Endothelial cell (in vitro differentiated cells): ENCODE results near the gene CTTNBP2NL. TPM values are rescaled to one million over a fixed set of nuclear protein-coding genes. Genes with fewer than 3 reads are reported as not detected.
"Not testable (repeated sequence)": the region's sequence is repeated elsewhere in the genome, so short reads cannot be mapped to it uniquely, and the experiment has no call there.

Experiments
- DNase-seq: peaks from one replicate; pipeline ENCODE4 v3.0.0; 2021; ENCODE audit warnings: low spot score
- H3K27ac Mint-ChIP-seq: one replicate; pipeline ENCODE4 v1.8.0; 2021; ENCODE audit warnings: mixed read lengths, inconsistent platforms; ENCODE audit not compliant: unreplicated experiment
- H3K27me3 Mint-ChIP-seq: one replicate; pipeline ENCODE4 v1.8.0; 2021; ENCODE audit warnings: mild to moderate bottlenecking, moderate library complexity, mixed read lengths, inconsistent platforms; ENCODE audit not compliant: unreplicated experiment
- H3K36me3 Mint-ChIP-seq: one replicate; pipeline ENCODE4 v1.8.0; 2021; ENCODE audit warnings: mild to moderate bottlenecking, low read depth, mixed read lengths, inconsistent platforms; ENCODE audit not compliant: unreplicated experiment
- H3K4me1 Mint-ChIP-seq: one replicate; pipeline ENCODE4 v1.8.0; 2021; ENCODE audit warnings: mild to moderate bottlenecking, mixed read lengths, inconsistent platforms; ENCODE audit not compliant: unreplicated experiment
- H3K4me3 Mint-ChIP-seq: one replicate; pipeline ENCODE4 v1.8.0; 2021; ENCODE audit warnings: mild to moderate bottlenecking, mixed read lengths, inconsistent platforms; ENCODE audit not compliant: unreplicated experiment
- H3K9me3 Mint-ChIP-seq: one replicate; pipeline ENCODE4 v1.8.0; 2021; ENCODE audit warnings: mixed read lengths, inconsistent platforms; ENCODE audit not compliant: unreplicated experiment
- total RNA-seq: library from RNA; stranded (reverse); fragmentation: NEBNext Ultra II Directional; extraction: Animal tissue kit (Norgen Biotek cat#: 25700); gene quantifications from one replicate; pipeline ENCODE4 v1.2.1, GENCODE V29; 2021; ENCODE audit not compliant: unreplicated experiment
- TF ChIP-seq, protein P1 (sequence below): fragments of 200-600 bp; sonication (generic); IDR thresholded peaks from one replicate; pipeline ENCODE4 v1.5.0; 2021; ENCODE audit warnings: antibody characterized with exemption; ENCODE audit not compliant: unreplicated experiment

Gene CTTNBP2NL
- total RNA-seq, 1 donor from 2014 or later: 84.0 TPM

DNA sequence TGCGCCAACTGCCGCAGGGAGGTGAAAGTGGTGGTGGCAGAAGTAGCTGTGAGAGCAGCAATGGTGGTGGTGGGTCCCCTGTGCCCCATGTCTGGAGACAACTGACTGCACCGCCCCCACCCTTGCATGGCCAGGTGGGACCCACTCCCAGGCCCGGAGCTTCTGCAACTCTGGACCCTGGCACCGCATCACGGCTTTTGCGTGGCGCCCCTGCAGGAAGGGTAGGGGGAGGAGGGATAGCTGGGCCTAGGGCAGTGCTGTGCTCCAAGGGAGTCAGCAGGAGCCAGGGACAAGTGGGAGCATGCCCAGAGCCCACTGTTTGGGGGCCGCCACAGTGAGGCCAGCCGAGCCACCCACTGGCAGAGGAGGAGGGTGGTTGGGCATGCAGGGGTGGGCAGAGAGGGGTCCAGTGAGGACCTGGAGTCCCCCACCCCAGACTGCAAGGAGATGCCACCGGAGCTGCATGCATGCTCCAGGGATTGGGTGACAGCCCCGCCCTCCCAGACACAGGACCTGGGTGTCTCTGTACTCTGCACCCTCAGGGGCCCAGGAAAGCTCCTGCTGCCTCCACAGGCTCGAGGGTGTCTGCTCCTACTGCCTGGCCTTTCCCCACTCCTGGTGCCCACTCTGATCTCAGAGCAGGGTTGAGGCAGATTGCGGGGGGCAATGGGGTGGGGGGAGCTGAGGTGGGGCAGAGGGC, 9.8 kb upstream of the CTTNBP2NL start:
- no peaks in the 10 kb centered on the region for H3K9me3 Mint-ChIP-seq
- H3K27me3 Mint-ChIP-seq: peaks cover 6% of the 10 kb centered on the region
- no peaks in the 10 kb centered on the region for H3K36me3 Mint-ChIP-seq
- DNase-seq: no peak
- H3K4me3 Mint-ChIP-seq: no peak overlapping the region
- no peak overlapping the region for H3K27ac Mint-ChIP-seq
- TF ChIP-seq, protein P1, sequence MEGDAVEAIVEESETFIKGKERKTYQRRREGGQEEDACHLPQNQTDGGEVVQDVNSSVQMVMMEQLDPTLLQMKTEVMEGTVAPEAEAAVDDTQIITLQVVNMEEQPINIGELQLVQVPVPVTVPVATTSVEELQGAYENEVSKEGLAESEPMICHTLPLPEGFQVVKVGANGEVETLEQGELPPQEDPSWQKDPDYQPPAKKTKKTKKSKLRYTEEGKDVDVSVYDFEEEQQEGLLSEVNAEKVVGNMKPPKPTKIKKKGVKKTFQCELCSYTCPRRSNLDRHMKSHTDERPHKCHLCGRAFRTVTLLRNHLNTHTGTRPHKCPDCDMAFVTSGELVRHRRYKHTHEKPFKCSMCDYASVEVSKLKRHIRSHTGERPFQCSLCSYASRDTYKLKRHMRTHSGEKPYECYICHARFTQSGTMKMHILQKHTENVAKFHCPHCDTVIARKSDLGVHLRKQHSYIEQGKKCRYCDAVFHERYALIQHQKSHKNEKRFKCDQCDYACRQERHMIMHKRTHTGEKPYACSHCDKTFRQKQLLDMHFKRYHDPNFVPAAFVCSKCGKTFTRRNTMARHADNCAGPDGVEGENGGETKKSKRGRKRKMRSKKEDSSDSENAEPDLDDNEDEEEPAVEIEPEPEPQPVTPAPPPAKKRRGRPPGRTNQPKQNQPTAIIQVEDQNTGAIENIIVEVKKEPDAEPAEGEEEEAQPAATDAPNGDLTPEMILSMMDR: no peak
- H3K4me1 Mint-ChIP-seq: peaks cover 33% of the 10 kb centered on the region

DNA sequence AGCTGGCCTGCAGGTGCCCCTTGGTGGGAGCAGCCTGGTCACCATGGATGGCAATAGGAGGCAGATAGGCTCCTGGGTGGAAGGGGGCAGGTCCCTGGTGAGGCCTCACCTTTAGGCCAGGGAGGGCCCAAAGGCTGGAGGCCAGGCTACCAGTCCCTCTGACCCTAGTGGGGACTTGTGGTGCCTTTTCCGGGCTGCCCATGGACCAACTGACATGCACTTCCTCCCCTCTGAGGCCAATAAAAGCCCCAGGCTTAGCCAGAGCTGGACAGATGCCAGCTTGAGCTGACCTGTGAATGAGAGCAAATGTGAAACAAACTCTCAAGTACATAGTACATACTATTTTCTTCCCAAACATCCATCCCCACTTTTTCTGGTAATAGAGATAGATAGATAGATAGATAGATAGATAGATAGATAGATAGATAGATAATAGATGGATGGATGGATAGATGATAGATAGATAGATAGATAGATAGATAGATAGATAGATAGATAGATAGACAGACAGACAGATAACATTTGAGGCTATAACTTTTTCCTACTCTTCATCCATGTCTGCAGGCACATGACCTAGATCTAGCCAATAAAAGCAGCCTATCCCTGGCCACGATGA, 9.2 kb upstream of the CTTNBP2NL start:
- H3K36me3 Mint-ChIP-seq: no peaks in the 10 kb centered on the region
- no peak overlapping the region for H3K4me3 Mint-ChIP-seq
- peaks cover 33% of the 10 kb centered on the region for H3K4me1 Mint-ChIP-seq
- no peak overlapping the region for H3K27ac Mint-ChIP-seq
- DNase-seq: no peak
- H3K9me3 Mint-ChIP-seq: no peaks in the 10 kb centered on the region
- H3K27me3 Mint-ChIP-seq: peaks cover 4% of the 10 kb centered on the region
- TF ChIP-seq, protein P1: no peak

DNA sequence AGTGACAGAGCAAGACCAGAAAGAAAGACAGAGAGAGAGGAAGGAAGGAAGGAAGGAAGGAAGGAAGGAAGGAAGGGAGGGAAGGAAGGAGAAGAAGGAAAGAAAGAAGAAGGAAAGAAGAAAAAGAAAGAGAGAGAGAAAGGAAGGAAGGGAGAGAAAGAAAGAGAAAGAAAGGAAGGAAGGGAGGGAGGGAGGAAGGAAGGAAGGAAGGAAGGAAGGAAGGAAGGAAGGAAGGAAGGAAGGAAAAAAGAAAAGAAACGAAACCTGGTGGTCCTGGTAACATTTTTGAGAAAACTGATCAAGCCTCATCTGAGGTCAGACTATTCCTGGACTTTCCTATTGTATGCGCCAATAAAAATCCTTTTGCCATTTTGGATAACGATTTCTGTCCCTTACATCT, 8.2 kb upstream of the CTTNBP2NL start:
- Mint-ChIP-seq H3K9me3 (no peaks in the 10 kb centered on the region), H3K4me3 (no peak overlapping the region), H3K36me3 (no peaks in the 10 kb centered on the region), H3K27ac (peak overlapping the region; percentile 70), H3K27me3 (peaks cover 5% of the 10 kb centered on the region), H3K4me1 (peaks cover 35% of the 10 kb centered on the region)
- TF ChIP-seq, protein P1: no peak
- no peak for DNase-seq

DNA sequence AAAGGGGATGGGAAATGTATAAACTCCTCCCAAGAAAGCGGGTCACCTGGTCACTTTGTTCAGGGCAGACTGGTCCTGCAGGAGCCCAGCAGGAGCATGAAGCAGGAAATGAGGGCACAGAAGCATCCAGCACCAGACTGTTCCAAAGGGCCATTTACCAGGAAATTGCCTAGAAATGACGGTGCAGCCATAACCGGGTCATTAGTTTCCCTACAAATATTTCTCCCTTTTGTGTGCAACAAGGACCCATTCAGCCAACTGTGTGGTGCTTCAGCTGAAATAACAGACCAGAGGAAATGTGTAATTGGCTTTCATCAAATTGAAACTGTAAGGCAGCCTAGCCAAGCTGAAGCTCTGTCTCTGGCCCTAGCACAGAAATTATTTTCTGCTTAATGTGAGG, 7.6 kb upstream of the CTTNBP2NL start:
- Mint-ChIP-seq H3K4me1 (peaks cover 40% of the 10 kb centered on the region), H3K27me3 (peaks cover 5% of the 10 kb centered on the region), H3K9me3 (no peaks in the 10 kb centered on the region), H3K27ac (peak overlapping the region; percentile 70), H3K4me3 (no peak overlapping the region), H3K36me3 (no peaks in the 10 kb centered on the region)
- DNase-seq: no peak
- TF ChIP-seq, protein P1: no peak

DNA sequence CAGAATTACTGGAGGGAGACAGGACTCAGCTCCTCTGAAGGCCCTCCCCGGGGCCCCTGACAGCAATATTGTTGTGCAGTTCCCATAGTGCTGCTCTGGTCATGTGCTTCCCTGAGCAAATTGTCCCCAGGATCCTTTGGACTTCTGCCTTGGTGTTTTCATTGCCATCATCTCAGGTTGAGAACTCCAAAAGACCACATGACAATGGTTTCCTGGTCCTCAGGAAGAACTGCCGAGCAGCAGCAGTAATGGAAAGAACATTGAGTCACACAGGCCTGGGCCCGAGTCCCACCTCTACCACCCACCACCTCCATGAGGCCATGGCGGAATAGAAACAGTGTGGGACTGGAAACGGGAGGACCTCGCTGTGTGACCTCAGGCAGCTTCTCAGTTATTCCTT, 6.3 kb upstream of the CTTNBP2NL start:
- peaks cover 5% of the 10 kb centered on the region for H3K27me3 Mint-ChIP-seq
- TF ChIP-seq, protein P1: no peak
- no peak overlapping the region for H3K4me3 Mint-ChIP-seq
- H3K36me3 Mint-ChIP-seq: no peaks in the 10 kb centered on the region
- DNase-seq: no peak
- peak overlapping the region; percentile 53 for H3K27ac Mint-ChIP-seq
- H3K4me1 Mint-ChIP-seq: peaks cover 50% of the 10 kb centered on the region
- no peaks in the 10 kb centered on the region for H3K9me3 Mint-ChIP-seq

DNA sequence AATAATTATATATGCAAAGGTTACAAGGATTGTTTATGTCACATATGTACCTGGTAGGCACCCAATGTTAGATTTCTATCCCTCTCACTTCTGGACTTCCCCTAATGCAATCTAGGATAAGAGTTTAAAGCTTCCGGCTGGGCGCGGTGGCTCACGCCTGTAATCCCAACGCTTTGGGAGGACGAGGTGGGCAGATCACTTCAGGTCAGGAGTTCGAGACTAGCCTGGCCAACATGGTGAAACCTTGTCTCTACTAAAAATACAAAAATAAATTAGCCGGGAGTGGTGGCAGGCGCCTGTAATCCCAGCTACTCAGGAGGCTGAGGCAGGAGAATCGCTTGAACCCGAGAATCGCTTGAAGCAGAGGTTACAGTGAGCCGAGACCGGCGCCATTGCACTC, 5.7 kb upstream of the CTTNBP2NL start:
- DNase-seq, H3K27ac Mint-ChIP-seq, H3K9me3 Mint-ChIP-seq, H3K27me3 Mint-ChIP-seq, H3K4me3 Mint-ChIP-seq, H3K36me3 Mint-ChIP-seq: not testable (repeated sequence)
- H3K4me1 Mint-ChIP-seq: peaks cover 54% of the 10 kb centered on the region
